PC-3 (cell line): ENCODE measurements around the gene BCAS3.
"Not testable (repeated sequence)": the region's sequence is repeated elsewhere in the genome, so short reads cannot be mapped to it uniquely, and the experiment has no call there.

Experiments
- CTCF ChIP-seq: fragments of 300-600 bp; sonication (generic); conservative IDR thresholded peaks from 2 replicates; pipeline ENCODE4 v1.5.1; 2017; ENCODE audit warnings: antibody characterized with exemption, low read depth, mild to moderate bottlenecking, low read length
- EZH2 ChIP-seq: fragments of 300-600 bp; sonication (generic); IDR thresholded peaks from one replicate; pipeline ENCODE4 v1.6.1; 2017; ENCODE audit warnings: antibody characterized with exemption, mild to moderate bottlenecking, low read length; ENCODE audit not compliant: unreplicated experiment

GRCh38 chr17:61005958-61006357, 328.3 kb downstream of the BCAS3 start:
- TF ChIP-seq CTCF, EZH2: not testable (repeated sequence)
